ENCODE results near the gene PLEKHB2. TPM values are rescaled to one million over a fixed set of nuclear protein-coding genes. Genes with fewer than 3 reads are reported as not detected.
"Not testable (repeated sequence)": the region's sequence is repeated elsewhere in the genome, so short reads cannot be mapped to it uniquely, and the experiment has no call there.

The PLEKHB2 gene
- total and polyA plus RNA-seq, 7 donors = 28.8 to 160 (median 39.6) TPM

GRCh38 chr2:131058920-131059319 is 46.2 kb upstream of the PLEKHB2 start:
- TF ChIP-seq POLR2AphosphoS5 (IDR thresholded peaks at IDR 0.05) (no peak), POLR2A (IDR thresholded peaks at IDR 0.05) (no peak), EP300 (IDR thresholded peaks at IDR 0.05) (no peak)
- TF ChIP-seq, protein P1, sequence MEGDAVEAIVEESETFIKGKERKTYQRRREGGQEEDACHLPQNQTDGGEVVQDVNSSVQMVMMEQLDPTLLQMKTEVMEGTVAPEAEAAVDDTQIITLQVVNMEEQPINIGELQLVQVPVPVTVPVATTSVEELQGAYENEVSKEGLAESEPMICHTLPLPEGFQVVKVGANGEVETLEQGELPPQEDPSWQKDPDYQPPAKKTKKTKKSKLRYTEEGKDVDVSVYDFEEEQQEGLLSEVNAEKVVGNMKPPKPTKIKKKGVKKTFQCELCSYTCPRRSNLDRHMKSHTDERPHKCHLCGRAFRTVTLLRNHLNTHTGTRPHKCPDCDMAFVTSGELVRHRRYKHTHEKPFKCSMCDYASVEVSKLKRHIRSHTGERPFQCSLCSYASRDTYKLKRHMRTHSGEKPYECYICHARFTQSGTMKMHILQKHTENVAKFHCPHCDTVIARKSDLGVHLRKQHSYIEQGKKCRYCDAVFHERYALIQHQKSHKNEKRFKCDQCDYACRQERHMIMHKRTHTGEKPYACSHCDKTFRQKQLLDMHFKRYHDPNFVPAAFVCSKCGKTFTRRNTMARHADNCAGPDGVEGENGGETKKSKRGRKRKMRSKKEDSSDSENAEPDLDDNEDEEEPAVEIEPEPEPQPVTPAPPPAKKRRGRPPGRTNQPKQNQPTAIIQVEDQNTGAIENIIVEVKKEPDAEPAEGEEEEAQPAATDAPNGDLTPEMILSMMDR (IDR thresholded peaks at IDR 0.05) = no peak
- no peak overlapping the region for H3K27ac ChIP-seq
- H3K27me3 ChIP-seq = no peaks in the 10 kb centered on the region
- intact Hi-C loops (cut with DNase I) = no loop called here
- H3K9me3 ChIP-seq = no peaks in the 10 kb centered on the region
- H3K4me3 ChIP-seq = no peak overlapping the region
- no peak for DNase-seq
- WGBS, 2 donors = 93 to 95% methylated on average over 4 of the region's 4 CpGs
- H3K4me1 ChIP-seq = peaks cover 0 to 49% (median 39%) of the 10 kb centered on the region in 4 donors
- peaks cover 4 to 38% (median 15%) of the 10 kb centered on the region in 4 donors for H3K36me3 ChIP-seq

DNA sequence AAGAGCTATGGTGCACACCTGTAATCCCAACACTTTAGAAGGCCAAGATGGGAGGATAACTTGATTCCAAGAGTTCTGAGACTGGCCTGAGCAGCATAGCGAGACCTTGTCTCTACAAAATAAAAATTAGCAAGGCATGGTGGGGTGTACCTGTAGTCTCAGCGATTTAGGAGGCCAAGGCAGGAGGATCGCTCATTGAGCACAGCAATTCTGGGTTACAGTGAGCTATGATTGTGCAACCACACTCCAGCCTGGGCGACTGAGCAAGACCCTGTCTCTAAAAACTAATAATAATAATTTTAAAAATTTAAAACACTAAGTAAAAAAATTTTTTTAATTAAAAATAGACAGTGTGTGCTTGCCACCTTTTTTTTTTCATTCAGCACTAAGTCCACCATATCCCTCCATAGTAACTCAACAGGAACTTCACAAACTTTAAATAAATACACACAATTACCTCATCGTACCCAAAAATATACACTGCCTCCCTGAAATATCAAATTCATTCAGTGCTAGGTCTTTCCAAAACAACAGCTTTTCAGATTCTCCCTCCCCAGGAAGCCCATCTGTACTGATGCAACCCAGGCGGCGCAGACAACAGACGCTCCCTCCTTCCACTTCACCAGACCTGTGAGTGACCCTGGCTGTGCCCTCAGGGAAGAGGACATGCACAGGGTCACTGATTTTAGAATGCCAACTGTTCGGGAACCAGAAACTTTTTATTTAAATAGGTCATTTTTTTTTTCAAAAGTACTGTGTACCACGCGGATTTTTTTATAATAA is 41.4 kb upstream of the PLEKHB2 start:
- Histone ChIP-seq H3K4me1 (peaks cover 0 to 32% (median 21%) of the 10 kb centered on the region in 4 donors), H3K4me3 (no peak overlapping the region), H3K27ac (no peak overlapping the region), H3K36me3 (peaks cover 0 to 29% (median 0%) of the 10 kb centered on the region in 4 donors), H3K27me3 (no peaks in the 10 kb centered on the region), H3K9me3 (no peaks in the 10 kb centered on the region)
- intact Hi-C loops (cut with DNase I) = no loop called here
- TF ChIP-seq, protein P1 (IDR thresholded peaks at IDR 0.05) = no peak
- TF ChIP-seq POLR2A (IDR thresholded peaks at IDR 0.05) = no peak
- WGBS, 2 donors = 93 to 94% methylated on average over 11 of the region's 11 CpGs
- DNase-seq = no peak

GRCh38 chr2:131064589-131065512 is 40.3 kb upstream of the PLEKHB2 start:
- Histone ChIP-seq H3K27me3 (no peaks in the 10 kb centered on the region), H3K4me3 (no peak overlapping the region), H3K27ac (peak overlapping the region in 1 of 4 donors; percentile 1), H3K36me3 (peaks cover 0 to 36% (median 0%) of the 10 kb centered on the region in 4 donors), H3K9me3 (no peaks in the 10 kb centered on the region), H3K4me1 (peaks cover 0 to 32% (median 18%) of the 10 kb centered on the region in 4 donors)
- DNase-seq = no peak
- 72 to 78% methylated on average over 14 of the region's 14 CpGs for whole genome bisulfite sequencing, 2 donors
- no peak for TF ChIP-seq POLR2AphosphoS5 (IDR thresholded peaks at IDR 0.05)
- no peak for TF ChIP-seq EP300 (IDR thresholded peaks at IDR 0.05)
- TF ChIP-seq, protein P1 (IDR thresholded peaks at IDR 0.05) = no peak
- TF ChIP-seq POLR2A (IDR thresholded peaks at IDR 0.05) = no peak
- intact Hi-C loops (cut with DNase I) = no loop called here

GRCh38 chr2:131067465-131068125 is 37.5 kb upstream of the PLEKHB2 start:
- Histone ChIP-seq H3K4me3 (no peak overlapping the region), H3K4me1 (peaks cover 0 to 21% (median 13%) of the 10 kb centered on the region in 4 donors), H3K9me3 (no peaks in the 10 kb centered on the region), H3K27me3 (no peaks in the 10 kb centered on the region), H3K36me3 (peaks cover 5 to 55% (median 12%) of the 10 kb centered on the region in 4 donors), H3K27ac (no peak overlapping the region)
- WGBS, 2 donors = 11 to 54% methylated on average over 2 of the region's 2 CpGs
- DNase-seq = no peak
- TF ChIP-seq, protein P1 (IDR thresholded peaks at IDR 0.05) = no peak
- TF ChIP-seq POLR2AphosphoS5 (IDR thresholded peaks at IDR 0.05) (no peak), POLR2A (IDR thresholded peaks at IDR 0.05) (no peak), EP300 (IDR thresholded peaks at IDR 0.05) (no peak)
- intact Hi-C loops (cut with DNase I) = no loop called here

DNA sequence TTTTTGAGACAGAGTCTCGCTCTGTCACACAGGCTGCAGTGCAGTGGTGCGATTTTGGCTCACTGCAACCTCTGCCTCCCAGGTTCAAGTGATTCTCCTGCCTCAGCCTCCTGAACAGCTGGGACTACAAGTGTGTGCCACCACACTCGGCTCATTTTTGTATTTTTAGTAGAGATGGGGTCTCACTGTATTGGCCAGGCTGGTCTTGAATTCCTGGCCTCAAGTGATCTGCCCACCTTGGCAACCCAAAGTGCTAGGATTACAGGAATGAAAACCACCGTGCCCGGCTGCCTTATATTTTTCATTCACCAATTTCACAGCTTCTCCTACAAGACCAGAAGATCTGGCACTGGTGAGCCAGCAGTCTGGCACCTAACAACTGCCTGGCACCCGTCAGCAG is 37.0 kb upstream of the PLEKHB2 start:
- H3K4me3 ChIP-seq; H3K27ac ChIP-seq; H3K9me3 ChIP-seq; intact Hi-C loops (cut with DNase I); H3K27me3 ChIP-seq; DNase-seq: not testable (repeated sequence)
- Histone ChIP-seq H3K4me1 (peaks cover 0 to 20% (median 13%) of the 10 kb centered on the region in 4 donors), H3K36me3 (peaks cover 5 to 60% (median 12%) of the 10 kb centered on the region in 4 donors)
- 89 to 94% methylated on average over 6 of the region's 6 CpGs for WGBS, 2 donors

DNA sequence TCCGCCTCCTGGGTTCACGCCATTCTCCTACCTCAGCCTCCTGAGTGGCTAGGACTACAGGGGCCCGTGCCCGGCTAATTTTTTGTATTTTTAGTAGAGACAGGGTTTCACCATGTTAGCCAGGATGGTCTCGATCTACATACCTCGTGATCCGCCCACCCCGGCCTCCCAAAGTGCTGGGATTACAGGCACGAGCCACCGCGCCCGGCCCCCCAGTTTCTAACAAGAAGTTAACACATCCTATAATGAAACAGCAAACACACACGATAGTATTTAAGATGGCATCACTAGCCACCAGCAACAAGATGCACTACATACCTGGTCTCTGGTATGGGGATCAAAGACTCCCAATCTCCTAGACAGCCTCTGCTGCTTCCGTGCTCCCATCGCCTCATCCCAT is 29.6 kb upstream of the PLEKHB2 start:
- H3K27ac ChIP-seq; intact Hi-C loops (cut with DNase I); H3K4me3 ChIP-seq; DNase-seq; H3K27me3 ChIP-seq; H3K9me3 ChIP-seq: not testable (repeated sequence)
- H3K36me3 ChIP-seq = peaks cover 5 to 74% (median 30%) of the 10 kb centered on the region in 4 donors
- peaks cover 0 to 23% (median 13%) of the 10 kb centered on the region in 4 donors for H3K4me1 ChIP-seq
- WGBS, 2 donors = 96 to 97% methylated on average over 15 of the region's 15 CpGs

All from sigmoid colon (tissue), 7 donors.